Loucy (cell line): Measurements from ENCODE around the gene SLC46A2.

Experiments
- EZH2phosphoT487 ChIP-seq: fragments of 200-600 bp; IDR thresholded peaks from 2 replicates; pipeline ENCODE4 v1.6.1; 2018; ENCODE audit warnings: antibody characterized with exemption, mild to moderate bottlenecking, moderate library complexity, borderline replicate concordance
- TF ChIP-seq, protein P1 (sequence below): fragments of 200-600 bp; sonication (generic); conservative IDR thresholded peaks from 2 replicates; pipeline ENCODE4 v1.5.1; 2014; ENCODE audit warnings: mild to moderate bottlenecking, antibody characterized with exemption, low read length

DNA sequence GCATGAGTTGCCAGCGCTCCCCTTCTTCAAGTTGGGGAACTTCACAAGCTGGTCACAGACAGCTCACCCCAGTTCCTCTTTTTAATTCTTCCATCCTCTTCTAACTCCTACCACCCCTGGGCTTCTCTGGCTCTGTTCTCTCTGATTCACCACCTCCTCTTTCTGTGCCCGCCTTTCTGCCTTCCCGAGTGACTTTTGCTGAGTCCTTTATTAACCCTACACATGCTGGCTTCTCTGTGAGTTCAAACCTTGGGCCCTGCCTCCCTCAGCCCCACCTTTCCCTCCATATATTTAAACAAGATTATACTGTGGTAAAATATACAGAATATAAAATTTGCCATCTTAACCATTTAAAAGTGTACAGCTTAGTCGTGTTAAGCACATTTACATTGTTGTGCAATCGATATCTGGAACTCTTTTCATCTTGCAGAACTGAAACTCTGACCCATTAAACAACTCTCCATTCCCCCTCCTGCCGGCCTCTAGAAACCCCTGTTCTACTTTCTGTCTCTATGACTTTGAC, 32.0 kb downstream of the SLC46A2 start:
- TF ChIP-seq, protein P1, sequence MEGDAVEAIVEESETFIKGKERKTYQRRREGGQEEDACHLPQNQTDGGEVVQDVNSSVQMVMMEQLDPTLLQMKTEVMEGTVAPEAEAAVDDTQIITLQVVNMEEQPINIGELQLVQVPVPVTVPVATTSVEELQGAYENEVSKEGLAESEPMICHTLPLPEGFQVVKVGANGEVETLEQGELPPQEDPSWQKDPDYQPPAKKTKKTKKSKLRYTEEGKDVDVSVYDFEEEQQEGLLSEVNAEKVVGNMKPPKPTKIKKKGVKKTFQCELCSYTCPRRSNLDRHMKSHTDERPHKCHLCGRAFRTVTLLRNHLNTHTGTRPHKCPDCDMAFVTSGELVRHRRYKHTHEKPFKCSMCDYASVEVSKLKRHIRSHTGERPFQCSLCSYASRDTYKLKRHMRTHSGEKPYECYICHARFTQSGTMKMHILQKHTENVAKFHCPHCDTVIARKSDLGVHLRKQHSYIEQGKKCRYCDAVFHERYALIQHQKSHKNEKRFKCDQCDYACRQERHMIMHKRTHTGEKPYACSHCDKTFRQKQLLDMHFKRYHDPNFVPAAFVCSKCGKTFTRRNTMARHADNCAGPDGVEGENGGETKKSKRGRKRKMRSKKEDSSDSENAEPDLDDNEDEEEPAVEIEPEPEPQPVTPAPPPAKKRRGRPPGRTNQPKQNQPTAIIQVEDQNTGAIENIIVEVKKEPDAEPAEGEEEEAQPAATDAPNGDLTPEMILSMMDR, result no peak
- no peak for TF ChIP-seq EZH2phosphoT487
